PC-3 (cell line): Measurements from ENCODE around the gene ETHE1.

ENCODE experiments used
- CTCF ChIP-seq: fragments of 300-600 bp; sonication (generic); conservative IDR thresholded peaks from 2 replicates; pipeline ENCODE4 v1.5.1; 2017; ENCODE audit warnings: antibody characterized with exemption, low read depth, mild to moderate bottlenecking, low read length
- EZH2 ChIP-seq: fragments of 300-600 bp; sonication (generic); IDR thresholded peaks from one replicate; pipeline ENCODE4 v1.6.1; 2017; ENCODE audit warnings: antibody characterized with exemption, mild to moderate bottlenecking, low read length; ENCODE audit not compliant: unreplicated experiment

DNA sequence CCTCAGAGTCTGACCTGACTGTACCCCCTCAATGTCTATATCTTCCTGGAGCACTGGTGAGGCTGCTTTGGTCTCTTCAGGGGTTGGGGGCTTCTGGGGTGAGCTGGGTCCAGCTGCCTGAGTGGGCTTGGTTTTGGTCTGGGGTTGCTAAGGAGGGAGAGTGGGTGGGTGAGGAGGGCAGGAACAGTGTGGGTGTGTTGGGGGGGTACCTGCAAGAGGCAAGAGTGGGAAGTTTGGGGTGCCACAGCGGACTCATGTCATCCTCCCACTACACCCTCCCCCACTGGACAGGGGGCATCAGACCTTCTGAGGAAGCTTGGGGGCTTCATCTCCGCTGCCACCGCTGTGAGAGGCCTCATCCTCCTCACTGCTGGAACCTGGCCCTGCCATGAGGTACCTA lies 19.6 kb upstream of the ETHE1 start:
- TF ChIP-seq CTCF (no peak), EZH2 (no peak)
